Trophoblast cell (in vitro differentiated cells and primary cell): ENCODE results near the gene CLEC4C.

Experiments used
- DNase-seq, 2 donors: peaks; one replicate each; pipeline ENCODE4 v3.0.0-alpha.2; 2016
- H2AFZ ChIP-seq: 2 replicates; pipeline ENCODE4 v1.6.1; 2013; ENCODE audit warnings: low read length, moderate library complexity, mild to moderate bottlenecking; ENCODE audit not compliant: insufficient read depth, poor library complexity
- H2AK5ac ChIP-seq: 2 replicates; pipeline ENCODE4 v1.6.1; 2013; ENCODE audit warnings: mild to moderate bottlenecking, low read length
- H2BK120ac ChIP-seq: 2 replicates; pipeline ENCODE4 v1.6.1; 2013; ENCODE audit warnings: low read length, mild to moderate bottlenecking, moderate library complexity; ENCODE audit not compliant: insufficient read depth, poor library complexity
- H2BK12ac ChIP-seq: 2 replicates; pipeline ENCODE4 v1.6.1; 2013; ENCODE audit warnings: mild to moderate bottlenecking, low read length, moderate library complexity
- H2BK5ac ChIP-seq: 2 replicates; pipeline ENCODE4 v1.6.1; 2013; ENCODE audit warnings: low read length, low read depth, moderate library complexity, mild to moderate bottlenecking; ENCODE audit not compliant: poor library complexity
- H3K14ac ChIP-seq: 2 replicates; pipeline ENCODE4 v1.6.1; 2013; ENCODE audit warnings: mild to moderate bottlenecking, low read length
- H3K18ac ChIP-seq: 2 replicates; pipeline ENCODE4 v1.6.1; 2013; ENCODE audit warnings: mild to moderate bottlenecking, low read length
- H3K23ac ChIP-seq: 2 replicates; pipeline ENCODE4 v1.6.1; 2013; ENCODE audit warnings: low read length
- H3K27ac ChIP-seq: 2 replicates; pipeline ENCODE4 v1.5.1; 2013; ENCODE audit warnings: low read depth, mild to moderate bottlenecking, inconsistent platforms, low read length, moderate library complexity
- H3K27me3 ChIP-seq: 2 replicates; pipeline ENCODE4 v1.6.1; 2013; ENCODE audit warnings: inconsistent platforms, mild to moderate bottlenecking, low read length, moderate library complexity; ENCODE audit not compliant: insufficient read depth
- H3K36me3 ChIP-seq, 2 experiments: 1 replicate in 1 of 2; 2 replicates in 1 of 2; pipeline ENCODE4 v1.6.1; 2013; ENCODE audit warnings: low read length in 2 of 2, mild to moderate bottlenecking in 2 of 2, moderate library complexity in 1 of 2; ENCODE audit not compliant: insufficient read depth in 2 of 2, control insufficient read depth in 1 of 2
- H3K4ac ChIP-seq: 2 replicates; pipeline ENCODE4 v1.6.1; 2013; ENCODE audit warnings: low read depth, mild to moderate bottlenecking, low read length, moderate library complexity
- H3K4me1 ChIP-seq, 2 experiments: 1 replicate in 1 of 2; 2 replicates in 1 of 2; pipeline ENCODE4 v1.6.1; 2013; ENCODE audit warnings: low read length in 2 of 2, mild to moderate bottlenecking in 2 of 2, moderate library complexity in 1 of 2; ENCODE audit not compliant: insufficient read depth in 2 of 2, control insufficient read depth in 1 of 2
- H3K4me2 ChIP-seq: 2 replicates; pipeline ENCODE4 v1.6.1; 2013; ENCODE audit warnings: inconsistent platforms, mild to moderate bottlenecking, low read length, moderate library complexity
- H3K4me3 ChIP-seq: 2 replicates; pipeline ENCODE4 v1.5.1; 2013; ENCODE audit warnings: mild to moderate bottlenecking, low read depth, low read length, inconsistent platforms
- H3K79me1 ChIP-seq: one replicate; pipeline ENCODE4 v1.6.1; 2013; ENCODE audit warnings: low read length
- H3K79me2 ChIP-seq: 2 replicates; pipeline ENCODE4 v1.6.1; 2013; ENCODE audit warnings: low read length, mild to moderate bottlenecking; ENCODE audit not compliant: control insufficient read depth, insufficient read depth, poor library complexity
- H3K9ac ChIP-seq: 2 replicates; pipeline ENCODE4 v1.6.1; 2013; ENCODE audit warnings: mild to moderate bottlenecking, low read length
- H3K9me3 ChIP-seq: 2 replicates; pipeline ENCODE4 v1.6.1; 2013; ENCODE audit warnings: low read depth, mild to moderate bottlenecking, control low read depth, inconsistent platforms, low read length; ENCODE audit not compliant: insufficient read depth
- H4K12ac ChIP-seq: 2 replicates; pipeline ENCODE4 v1.6.1; 2013; ENCODE audit warnings: low read depth, mild to moderate bottlenecking, low read length, moderate library complexity
- H4K8ac ChIP-seq: 2 replicates; pipeline ENCODE4 v1.6.1; 2013; ENCODE audit warnings: low read depth, mild to moderate bottlenecking, low read length, moderate library complexity
- H4K91ac ChIP-seq: one replicate; pipeline ENCODE4 v1.6.1; 2013; ENCODE audit warnings: low read depth, mild to moderate bottlenecking, low read length, moderate library complexity
- WGBS: extraction: QIAGEN DNeasy Blood & Tissue Kit; methylation state at CpG from one replicate; pipeline ENCODE4 v1.1.7; 2013; ENCODE audit warnings: missing lambda C conversion rate; ENCODE audit not compliant: insufficient read length, insufficient coverage; ENCODE audit errors: extremely low coverage; 5-methylcytosine and 5-hydroxymethylcytosine counted together

CLEC4C gene

GRCh38 chr12:7712841-7713442, 34.2 kb downstream of the CLEC4C start:
- Histone ChIP-seq H3K9ac (no peak overlapping the region), H3K4me1 (no peaks in the 10 kb centered on the region), H4K8ac (no peak overlapping the region), H2AK5ac (no peak overlapping the region), H3K79me1 (no peaks in the 10 kb centered on the region), H3K4me2 (no peak overlapping the region), H2BK12ac (no peak overlapping the region), H3K27ac (no peak overlapping the region), H3K36me3 (no peaks in the 10 kb centered on the region), H4K91ac (no peak overlapping the region), H4K12ac (no peak overlapping the region), H2BK5ac (no peak overlapping the region), H3K9me3 (no peaks in the 10 kb centered on the region), H2AFZ (no peak overlapping the region), H3K4me3 (no peak overlapping the region), H3K79me2 (no peaks in the 10 kb centered on the region), H3K23ac (no peak overlapping the region), H3K4ac (no peak overlapping the region), H3K18ac (no peak overlapping the region), H2BK120ac (no peak overlapping the region), H3K27me3 (no peaks in the 10 kb centered on the region), H3K14ac (no peak overlapping the region)
- no CpG with 5 or more reads among the region's 28 CpGs for WGBS
- DNase-seq = no peak

DNA sequence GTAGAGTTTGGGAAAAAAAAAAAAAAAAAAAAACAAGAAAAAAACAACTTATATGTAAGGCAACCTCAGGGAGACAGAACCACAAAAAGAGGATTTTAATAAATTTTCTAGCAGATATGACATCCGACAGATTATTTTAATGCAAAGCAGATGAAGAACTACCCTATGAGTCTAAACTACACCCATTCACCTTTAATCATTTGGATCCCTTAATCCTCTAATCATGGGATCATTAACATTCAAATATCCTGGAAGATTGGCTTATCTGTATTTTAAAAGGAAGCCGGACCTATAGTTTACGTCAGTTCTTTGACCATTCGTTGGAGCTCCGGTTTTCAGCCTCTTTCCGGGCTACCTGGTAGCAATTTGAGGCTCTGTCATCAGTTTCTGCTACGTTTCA, 36.0 kb downstream of the CLEC4C start, which contains the start of gene DPPA3:
Gene DPPA3 (plus strand): TSS at position 301 of the 400 bp plus-strand sequence. CDS start 138 bp downstream, outside the sequence.
- no peak within 1 kb of the TSS for H2AK5ac ChIP-seq
- no peaks in the 10 kb centered on the region for H3K27me3 ChIP-seq
- no peak for DNase-seq
- no peak within 1 kb of the TSS for H3K4ac ChIP-seq
- no peak within 1 kb of the TSS for H3K9ac ChIP-seq
- no peak within 1 kb of the TSS for H2BK12ac ChIP-seq
- H3K4me1 ChIP-seq = no peaks in the 10 kb centered on the region
- no peak within 1 kb of the TSS for H2BK5ac ChIP-seq
- H3K9me3 ChIP-seq = no peaks in the 10 kb centered on the region
- H2BK120ac ChIP-seq = no peak within 1 kb of the TSS
- H4K12ac ChIP-seq = no peak within 1 kb of the TSS
- H3K23ac ChIP-seq = no peak within 1 kb of the TSS
- no peaks in the 10 kb centered on the region for H3K79me2 ChIP-seq
- no peak within 1 kb of the TSS for H4K91ac ChIP-seq
- no peaks in the 10 kb centered on the region for H3K79me1 ChIP-seq
- no CpG with 5 or more reads among the region's 7 CpGs for WGBS
- no peak within 1 kb of the TSS for H2AFZ ChIP-seq
- H3K18ac ChIP-seq = no peak within 1 kb of the TSS
- no peak within 1 kb of the TSS for H3K4me2 ChIP-seq
- H3K4me3 ChIP-seq = no peak within 1 kb of the TSS
- no peaks in the 10 kb centered on the region for H3K36me3 ChIP-seq
- H4K8ac ChIP-seq = no peak within 1 kb of the TSS
- H3K27ac ChIP-seq = no peak within 1 kb of the TSS
- H3K14ac ChIP-seq = no peak within 1 kb of the TSS

DNA sequence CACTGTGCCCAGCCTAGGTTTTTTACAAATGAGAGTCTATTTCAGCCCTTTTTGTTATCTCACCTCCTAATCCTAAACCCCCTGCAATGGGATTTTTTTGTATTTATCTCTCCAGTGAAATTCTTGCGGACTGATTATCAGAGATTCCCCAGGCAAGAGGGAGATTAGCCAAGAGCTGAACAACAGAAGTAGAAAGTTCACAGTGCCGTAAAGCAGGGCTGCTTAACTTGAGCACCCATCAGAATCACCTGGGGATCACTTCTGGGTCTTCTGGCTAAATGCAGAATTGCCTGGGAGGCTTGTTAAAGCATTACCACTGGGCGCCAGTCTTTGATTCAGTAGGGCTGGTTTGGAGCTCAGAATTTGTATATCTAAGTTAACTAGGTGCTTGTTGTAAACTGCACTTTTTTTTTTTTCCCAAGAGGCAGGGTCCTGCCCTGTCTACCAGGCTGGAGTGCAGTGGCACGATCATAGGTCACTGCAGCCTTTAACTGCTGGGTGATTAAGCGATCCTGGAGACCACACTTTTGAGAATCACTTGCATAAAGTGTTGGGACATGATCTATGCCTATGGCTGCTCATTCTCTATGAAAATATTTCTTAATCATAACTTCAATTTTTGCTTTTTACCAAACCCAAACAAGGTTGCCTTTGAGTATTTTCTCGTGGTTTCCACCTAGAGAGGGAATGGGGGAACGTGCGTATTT, 37.1 kb downstream of the CLEC4C start:
- H3K4ac ChIP-seq = no peak overlapping the region
- no peak overlapping the region for H4K91ac ChIP-seq
- H3K27me3 ChIP-seq = no peaks in the 10 kb centered on the region
- no peak overlapping the region for H3K27ac ChIP-seq
- no peak overlapping the region for H2AK5ac ChIP-seq
- H4K12ac ChIP-seq = no peak overlapping the region
- DNase-seq = peak in 1 of 2 donors; percentile 17
- H2BK120ac ChIP-seq = no peak overlapping the region
- H3K4me3 ChIP-seq = no peak overlapping the region
- H3K79me2 ChIP-seq = no peaks in the 10 kb centered on the region
- H3K23ac ChIP-seq = no peak overlapping the region
- peaks cover 0 to 2% of the 10 kb centered on the region in 2 experiments for H3K4me1 ChIP-seq
- no peaks in the 10 kb centered on the region for H3K79me1 ChIP-seq
- no peak overlapping the region for H2BK5ac ChIP-seq
- no peaks in the 10 kb centered on the region for H3K36me3 ChIP-seq
- no peaks in the 10 kb centered on the region for H3K9me3 ChIP-seq
- no peak overlapping the region for H3K4me2 ChIP-seq
- H3K18ac ChIP-seq = no peak overlapping the region
- H2AFZ ChIP-seq = no peak overlapping the region
- WGBS = no CpG with 5 or more reads among the region's 8 CpGs
- no peak overlapping the region for H3K9ac ChIP-seq
- H2BK12ac ChIP-seq = no peak overlapping the region
- H3K14ac ChIP-seq = no peak overlapping the region
- no peak overlapping the region for H4K8ac ChIP-seq

DNA sequence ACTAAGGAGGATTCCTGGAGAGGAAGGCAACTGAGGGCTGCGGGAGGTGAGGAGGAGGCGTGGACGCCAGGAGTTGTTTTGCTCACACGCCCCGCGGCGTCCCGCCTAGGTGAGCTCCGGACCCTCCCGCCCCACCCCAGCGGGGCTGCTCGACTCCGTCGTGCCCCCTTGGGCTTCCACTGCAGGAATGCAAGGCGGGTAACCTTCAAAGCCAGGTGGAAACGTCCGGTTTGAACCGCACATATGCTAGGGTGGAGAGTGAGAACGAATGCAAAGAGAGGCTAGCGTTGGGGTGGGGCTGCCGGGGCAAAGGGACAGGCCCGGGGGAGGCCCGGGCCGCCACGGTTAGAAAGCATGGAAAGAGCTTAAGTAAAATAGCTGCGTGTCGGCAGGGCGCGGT, 41.3 kb downstream of the CLEC4C start:
- WGBS = no CpG with 5 or more reads among the region's 29 CpGs
- H3K79me2 ChIP-seq = no peaks in the 10 kb centered on the region
- no peaks in the 10 kb centered on the region for H3K9me3 ChIP-seq
- H3K14ac ChIP-seq = no peak overlapping the region
- no peak overlapping the region for H4K8ac ChIP-seq
- H3K23ac ChIP-seq = no peak overlapping the region
- H2BK12ac ChIP-seq = no peak overlapping the region
- H4K91ac ChIP-seq = no peak overlapping the region
- peaks cover 0 to 2% of the 10 kb centered on the region in 2 experiments for H3K4me1 ChIP-seq
- H3K36me3 ChIP-seq = no peaks in the 10 kb centered on the region
- H3K27ac ChIP-seq = no peak overlapping the region
- H3K9ac ChIP-seq = no peak overlapping the region
- no peak overlapping the region for H2BK5ac ChIP-seq
- H2AFZ ChIP-seq = no peak overlapping the region
- H3K79me1 ChIP-seq = no peaks in the 10 kb centered on the region
- H3K18ac ChIP-seq = no peak overlapping the region
- DNase-seq = peak; percentile 90 to 91
- H2AK5ac ChIP-seq = no peak overlapping the region
- no peak overlapping the region for H3K4me3 ChIP-seq
- no peak overlapping the region for H3K4me2 ChIP-seq
- no peaks in the 10 kb centered on the region for H3K27me3 ChIP-seq
- no peak overlapping the region for H3K4ac ChIP-seq
- H2BK120ac ChIP-seq = no peak overlapping the region
- H4K12ac ChIP-seq = no peak overlapping the region
